Kidney (tissue), 14 donors: ENCODE measurements around the gene ALDH1B1. TPM values are rescaled to one million over a fixed set of nuclear protein-coding genes. Genes with fewer than 3 reads are reported as not detected.

Source experiments
- DNase-seq, 5 donors: peaks; one replicate each; pipeline ENCODE4 v3.0.0-alpha.2; 2013 to 2020
- FAIRE-seq: peaks from 2 replicates; lab custom pipeline; 2012; peaks lifted over from hg19 to GRCh38; lab: Jason Lieb, UNC
- H3K27ac ChIP-seq, 2 donors: one replicate each; pipeline ENCODE4 v1.7.0; 2013; ENCODE audit warnings: low read depth in 2 of 2, low read length in 2 of 2, inconsistent platforms in 1 of 2
- H3K27me3 ChIP-seq: one replicate; pipeline ENCODE4 v1.7.1; 2013; ENCODE audit warnings: low read length, inconsistent platforms; ENCODE audit not compliant: control insufficient read depth, insufficient read depth
- H3K36me3 ChIP-seq, 3 donors: one replicate each; pipeline versions ENCODE4 v1.7.0 to v1.7.1; 2013; ENCODE audit warnings: low read length in 3 of 3, control low read depth in 1 of 3, inconsistent platforms in 1 of 3; ENCODE audit not compliant: insufficient read depth in 3 of 3, control insufficient read depth in 2 of 3
- H3K4me1 ChIP-seq, 3 donors: one replicate each; pipeline versions ENCODE4 v1.7.0 to v1.7.1; 2013; ENCODE audit warnings: low read length in 3 of 3, inconsistent platforms in 1 of 3, low read depth in 1 of 3; ENCODE audit not compliant: control insufficient read depth in 2 of 3, insufficient read depth in 2 of 3
- H3K4me3 ChIP-seq, 3 donors: one replicate each; pipeline versions ENCODE4 v1.7.0 to v1.8.1; 2013; ENCODE audit warnings: low read length in 3 of 3, control low read depth in 1 of 3, inconsistent platforms in 1 of 3
- H3K9ac ChIP-seq, 3 donors: one replicate each; pipeline versions ENCODE4 v1.7.0 to v1.7.1; 2013; ENCODE audit warnings: low read length in 3 of 3, control low read depth in 1 of 3, inconsistent platforms in 1 of 3
- H3K9me3 ChIP-seq, 3 donors: one replicate each; pipeline versions ENCODE4 v1.7.0 to v1.7.1; 2013; ENCODE audit warnings: low read length in 3 of 3, control low read depth in 1 of 3, inconsistent platforms in 1 of 3; ENCODE audit not compliant: control insufficient read depth in 2 of 3, insufficient read depth in 1 of 3
- CTCF ChIP-seq: IDR thresholded peaks from 3 replicates; pipeline ENCODE4 v1.5.1; 2012; ENCODE audit warnings: mild to moderate bottlenecking, moderate library complexity, borderline replicate concordance; ENCODE audit not compliant: insufficient read depth; ENCODE audit errors: extremely low read depth
- intact Hi-C: fragments of 100-400 bp; cut with DNase I; formaldehyde crosslinking; loops from one replicate; pipeline ENCODE4 v1.11.1; 2022
- polyA plus RNA-seq: library from polyadenylated mRNA; stranded (reverse); fragments of 350-450 nt; fragmentation: Illumina TruSeq; extraction: RNeasy Lipid Tissue Mini Kit (QIAGEN cat#74804); gene quantifications from one replicate; pipeline ENCODE4 v1.2.3, GENCODE V29; 2014; ENCODE audit warnings: low read depth, low replicate concordance; ENCODE audit not compliant: insufficient read depth
- total RNA-seq: library from RNA; stranded (reverse); fragmentation: NEBNext Ultra II Directional; extraction: Animal tissue kit (Norgen Biotek cat#: 25700); gene quantifications from one replicate; pipeline ENCODE4 v1.2.1, GENCODE V29; 2021
- donor health status: control.
- donor health status: control.
- donor health status: control.
- donor health status: control.
- donor health status: control.
- donor health status: DM: yes; HTN: yes; CAD: no.
- donor health status: Normal renal cell carcinoma (clear cell type).

Gene ALDH1B1
- total and polyA plus RNA-seq, 2 donors from 2014 or later, result 37.7 to 74.7 TPM

GRCh38 chr9:38439291-38439915 lies 46.9 kb downstream of the ALDH1B1 start:
- FAIRE-seq (no peak), DNase-seq (no peak)
- Histone ChIP-seq H3K9me3 (no peaks in the 10 kb centered on the region), H3K36me3 (no peaks in the 10 kb centered on the region), H3K4me3 (no peak overlapping the region), H3K9ac (no peak overlapping the region), H3K27ac (no peak overlapping the region), H3K4me1 (no peaks in the 10 kb centered on the region), H3K27me3 (no peaks in the 10 kb centered on the region)
- intact Hi-C loops, result no loop called here
- no peak for TF ChIP-seq CTCF

- H3K4me3 ChIP-seq, result no peak overlapping the region
- no peak for TF ChIP-seq CTCF
- H3K4me1 ChIP-seq, result no peaks in the 10 kb centered on the region
- no peak overlapping the region for H3K27ac ChIP-seq
- FAIRE-seq (no peak), DNase-seq (no peak)
- no peaks in the 10 kb centered on the region for H3K9me3 ChIP-seq
- no peaks in the 10 kb centered on the region for H3K36me3 ChIP-seq
- intact Hi-C loops, result no loop called here
- H3K27me3 ChIP-seq, result no peaks in the 10 kb centered on the region
- H3K9ac ChIP-seq, result no peak overlapping the region
These were observed 47.4 kb downstream of the ALDH1B1 start for GRCh38 chr9:38439916-38440301.

GRCh38 chr9:38440516-38440915 lies 48.0 kb downstream of the ALDH1B1 start:
- no peak for DNase-seq
- Histone ChIP-seq H3K9me3 (no peaks in the 10 kb centered on the region), H3K9ac (no peak overlapping the region), H3K4me3 (no peak overlapping the region), H3K4me1 (no peaks in the 10 kb centered on the region), H3K36me3 (no peaks in the 10 kb centered on the region), H3K27me3 (no peaks in the 10 kb centered on the region), H3K27ac (no peak overlapping the region)
- TF ChIP-seq CTCF, result no peak
- no peak for FAIRE-seq
- intact Hi-C loops, result no loop called here
